ENCODE measurements around the gene MARCHF3. TPM values are rescaled to one million over a fixed set of nuclear protein-coding genes. Genes with fewer than 3 reads are reported as not detected.

The MARCHF3 gene
- total and polyA plus RNA-seq, 2 donors from 2014 or later = 1.5 to 8.0 TPM

GRCh38 chr5:126984632-126985031 is 45.7 kb downstream of the MARCHF3 start:
- intact Hi-C loops (cut with DNase I) = no loop called here
- no peak for TF ChIP-seq CTCF (IDR thresholded peaks at IDR 0.05; ENCODE audit: borderline replicate concordance, extremely low read depth, insufficient read depth)
- H3K27me3 ChIP-seq (ENCODE audit: control insufficient read depth, insufficient read depth, low read length) = no peaks in the 10 kb centered on the region
- no peak overlapping the region for H3K9ac ChIP-seq (ENCODE audit: low read length in 3 of 3)
- FAIRE-seq = no peak
- H3K4me1 ChIP-seq (ENCODE audit: control insufficient read depth in 2 of 3, insufficient read depth in 2 of 3, low read depth in 1 of 3, low read length in 3 of 3) = no peaks in the 10 kb centered on the region
- H3K27ac ChIP-seq (ENCODE audit: low read depth in 2 of 2, low read length in 2 of 2) = no peak overlapping the region
- H3K36me3 ChIP-seq (ENCODE audit: control insufficient read depth in 2 of 3, insufficient read depth in 3 of 3, low read length in 3 of 3) = no peaks in the 10 kb centered on the region
- no peak for DNase-seq
- H3K9me3 ChIP-seq (ENCODE audit: control insufficient read depth in 2 of 3, insufficient read depth in 1 of 3, low read length in 3 of 3) = no peaks in the 10 kb centered on the region
- no peak overlapping the region for H3K4me3 ChIP-seq (ENCODE audit: low read length in 3 of 3)

- Histone ChIP-seq H3K4me1 (ENCODE audit: control insufficient read depth in 2 of 3, insufficient read depth in 2 of 3, low read depth in 1 of 3, low read length in 3 of 3) (no peaks in the 10 kb centered on the region), H3K36me3 (ENCODE audit: control insufficient read depth in 2 of 3, insufficient read depth in 3 of 3, low read length in 3 of 3) (no peaks in the 10 kb centered on the region), H3K9me3 (ENCODE audit: control insufficient read depth in 2 of 3, insufficient read depth in 1 of 3, low read length in 3 of 3) (no peaks in the 10 kb centered on the region), H3K27ac (ENCODE audit: low read depth in 2 of 2, low read length in 2 of 2) (no peak overlapping the region), H3K27me3 (ENCODE audit: control insufficient read depth, insufficient read depth, low read length) (no peaks in the 10 kb centered on the region), H3K4me3 (ENCODE audit: low read length in 3 of 3) (no peak overlapping the region), H3K9ac (ENCODE audit: low read length in 3 of 3) (no peak overlapping the region)
- intact Hi-C loops (cut with DNase I) = no loop called here
- no peak for TF ChIP-seq CTCF (IDR thresholded peaks at IDR 0.05; ENCODE audit: borderline replicate concordance, extremely low read depth, insufficient read depth)
- DNase-seq (no peak), FAIRE-seq (no peak)
Measured at GRCh38 chr5:126983874-126984266, 46.5 kb downstream of the MARCHF3 start.

GRCh38 chr5:126982926-126983873 is 47.2 kb downstream of the MARCHF3 start:
- no peak for TF ChIP-seq CTCF (IDR thresholded peaks at IDR 0.05; ENCODE audit: borderline replicate concordance, extremely low read depth, insufficient read depth)
- intact Hi-C loops (cut with DNase I) = no loop called here
- no peak overlapping the region for H3K9ac ChIP-seq (ENCODE audit: low read length in 3 of 3)
- H3K4me1 ChIP-seq (ENCODE audit: control insufficient read depth in 2 of 3, insufficient read depth in 2 of 3, low read depth in 1 of 3, low read length in 3 of 3) = no peaks in the 10 kb centered on the region
- no peaks in the 10 kb centered on the region for H3K27me3 ChIP-seq (ENCODE audit: control insufficient read depth, insufficient read depth, low read length)
- no peak overlapping the region for H3K4me3 ChIP-seq (ENCODE audit: low read length in 3 of 3)
- H3K36me3 ChIP-seq (ENCODE audit: control insufficient read depth in 2 of 3, insufficient read depth in 3 of 3, low read length in 3 of 3) = no peaks in the 10 kb centered on the region
- DNase-seq = peak in 3 of 5 donors; percentile 46 to 51 (median 50)
- no peak overlapping the region for H3K27ac ChIP-seq (ENCODE audit: low read depth in 2 of 2, low read length in 2 of 2)
- FAIRE-seq = no peak
- no peaks in the 10 kb centered on the region for H3K9me3 ChIP-seq (ENCODE audit: control insufficient read depth in 2 of 3, insufficient read depth in 1 of 3, low read length in 3 of 3)
